Tibial nerve (tissue), 4 donors: ENCODE measurements around the gene LYPD8. TPM values are rescaled to one million over a fixed set of nuclear protein-coding genes. Genes with fewer than 3 reads are reported as not detected.

Experiments
- DNase-seq, 2 donors: peaks; one replicate each; pipeline ENCODE4 v3.0.0-alpha.2; 2019; ENCODE audit warnings: low spot score in 2 of 2
- H3K27ac ChIP-seq, 4 donors: fragments of 200-600 bp; sonication (generic) in 3 of 4; one replicate each; pipeline ENCODE4 v1.5.1; 2017 to 2019; ENCODE audit warnings: mild to moderate bottlenecking in 1 of 4
- H3K27me3 ChIP-seq, 2 donors: fragments of 200-600 bp; sonication (generic) in 1 of 2; one replicate each; pipeline versions ENCODE4 v1.5.1 to v1.6.0; 2017 to 2019
- H3K36me3 ChIP-seq, 3 donors: fragments of 200-600 bp; sonication (generic); one replicate each; pipeline ENCODE4 v1.5.1; 2018 to 2019
- H3K4me1 ChIP-seq, 4 donors: fragments of 200-600 bp; sonication (generic) in 3 of 4; one replicate each; pipeline ENCODE4 v1.5.1; 2017 to 2019
- H3K4me3 ChIP-seq, 4 donors: fragments of 200-600 bp; sonication (generic) in 3 of 4; one replicate each; pipeline ENCODE4 v1.5.1; 2017 to 2019; ENCODE audit warnings: mild to moderate bottlenecking in 1 of 4, moderate library complexity in 1 of 4
- H3K9me3 ChIP-seq, 4 donors: fragments of 200-600 bp; sonication (generic) in 3 of 4; one replicate each; pipeline ENCODE4 v1.5.1; 2017 to 2019
- CTCF ChIP-seq, 5 experiments: fragments of 200-600 bp in 3 of 5; fragments of 450-650 bp in 2 of 5; sonication (generic) in 3 of 5; IDR thresholded peaks; one replicate each; pipeline ENCODE4 v1.5.1; 2016 to 2019; ENCODE audit warnings: antibody characterized with exemption in 5 of 5, mild to moderate bottlenecking in 3 of 5, moderate library complexity in 2 of 5
- EP300 ChIP-seq, 2 donors: sonication (generic); formaldehyde crosslinking; IDR thresholded peaks; one replicate each; pipeline ENCODE4 v1.6.1; 2017; ENCODE audit warnings: antibody characterized with exemption in 2 of 2, mild to moderate bottlenecking in 1 of 2
- POLR2A ChIP-seq, 2 donors: fragments of 450-650 bp; IDR thresholded peaks; one replicate each; pipeline ENCODE4 v1.6.1; 2017; ENCODE audit warnings: antibody characterized with exemption in 2 of 2, mild to moderate bottlenecking in 2 of 2, moderate library complexity in 2 of 2
- WGBS, 2 donors: methylation state at CpG; one replicate each; pipeline ENCODE4 v1.1.5; 2018; 5-methylcytosine and 5-hydroxymethylcytosine counted together
- total RNA-seq, 4 donors: library from RNA; depleted of rRNA; stranded (reverse); fragments of >200 nt; gene quantifications; one replicate each; pipeline ENCODE4 v1.1.0, GENCODE V29; 2016

LYPD8 gene
- total RNA-seq, 4 donors from 2014 or later: not detected

- Histone ChIP-seq H3K4me1 (no peaks in the 10 kb centered on the region), H3K4me3 (no peak overlapping the region), H3K9me3 (no peaks in the 10 kb centered on the region), H3K36me3 (no peaks in the 10 kb centered on the region), H3K27me3 (no peaks in the 10 kb centered on the region), H3K27ac (no peak overlapping the region)
- no peak for TF ChIP-seq POLR2A (IDR thresholded peaks at IDR 0.05)
- TF ChIP-seq CTCF (IDR thresholded peaks at IDR 0.05): no peak
- no peak for TF ChIP-seq EP300 (IDR thresholded peaks at IDR 0.05)
- DNase-seq: no peak
- WGBS, 2 donors: 86 to 93% methylated on average over 4 of the region's 4 CpGs
Measured at GRCh38 chr1:248787430-248787829, 31.9 kb upstream of the LYPD8 start.

GRCh38 chr1:248786156-248786555 is 30.6 kb upstream of the LYPD8 start:
- H3K9me3 ChIP-seq: peaks cover 0 to 3% (median 0%) of the 10 kb centered on the region in 4 donors
- no peak overlapping the region for H3K4me3 ChIP-seq
- 77 to 88% methylated on average over 3 of the region's 3 CpGs for WGBS, 2 donors
- TF ChIP-seq POLR2A (IDR thresholded peaks at IDR 0.05) (no peak), CTCF (IDR thresholded peaks at IDR 0.05) (no peak), EP300 (IDR thresholded peaks at IDR 0.05) (no peak)
- H3K27me3 ChIP-seq: no peaks in the 10 kb centered on the region
- no peak overlapping the region for H3K27ac ChIP-seq
- H3K4me1 ChIP-seq: no peaks in the 10 kb centered on the region
- H3K36me3 ChIP-seq: no peaks in the 10 kb centered on the region
- DNase-seq: no peak

- no peaks in the 10 kb centered on the region for H3K27me3 ChIP-seq
- H3K4me3 ChIP-seq: no peak overlapping the region
- no peak overlapping the region for H3K27ac ChIP-seq
- no peaks in the 10 kb centered on the region for H3K36me3 ChIP-seq
- no peaks in the 10 kb centered on the region for H3K4me1 ChIP-seq
- WGBS, 2 donors: 47 to 48% methylated on average over 3 of the region's 3 CpGs
- TF ChIP-seq EP300 (IDR thresholded peaks at IDR 0.05) (no peak), POLR2A (IDR thresholded peaks at IDR 0.05) (no peak), CTCF (IDR thresholded peaks at IDR 0.05) (no peak)
- peaks cover 0 to 16% (median 0%) of the 10 kb centered on the region in 4 donors for H3K9me3 ChIP-seq
- no peak for DNase-seq
Measured at GRCh38 chr1:248783367-248783766, 27.8 kb upstream of the LYPD8 start.

- no peaks in the 10 kb centered on the region for H3K27me3 ChIP-seq
- H3K27ac ChIP-seq: no peak overlapping the region
- DNase-seq: no peak
- no peak for TF ChIP-seq EP300 (IDR thresholded peaks at IDR 0.05)
- TF ChIP-seq POLR2A (IDR thresholded peaks at IDR 0.05): no peak
- no peak for TF ChIP-seq CTCF (IDR thresholded peaks at IDR 0.05)
- no peaks in the 10 kb centered on the region for H3K36me3 ChIP-seq
- no peaks in the 10 kb centered on the region for H3K4me1 ChIP-seq
- peaks cover 0 to 24% (median 0%) of the 10 kb centered on the region in 4 donors for H3K9me3 ChIP-seq
- H3K4me3 ChIP-seq: no peak overlapping the region
- WGBS, 2 donors: 77% methylated on average over 16 of the region's 16 CpGs
Measured at GRCh38 chr1:248782416-248783141, 27.0 kb upstream of the LYPD8 start.

GRCh38 chr1:248779350-248779749 is 23.8 kb upstream of the LYPD8 start:
- WGBS, 2 donors: 64 to 76% methylated on average over 2 of the region's 2 CpGs

More at GRCh38 chr1:248779350-248779749, 23.8 kb upstream of the LYPD8 start:
- TF ChIP-seq CTCF (IDR thresholded peaks at IDR 0.05) (no peak), EP300 (IDR thresholded peaks at IDR 0.05) (no peak), POLR2A (IDR thresholded peaks at IDR 0.05) (no peak)
- Histone ChIP-seq H3K36me3 (no peaks in the 10 kb centered on the region), H3K27me3 (no peaks in the 10 kb centered on the region), H3K27ac (no peak overlapping the region), H3K4me1 (no peaks in the 10 kb centered on the region), H3K4me3 (no peak overlapping the region), H3K9me3 (peaks cover 0 to 36% (median 0%) of the 10 kb centered on the region in 4 donors)
- no peak for DNase-seq
